ENCODE measurements around the gene CFAP70. TPM values are rescaled to one million over a fixed set of nuclear protein-coding genes. Genes with fewer than 3 reads are reported as not detected.

CFAP70 gene
- total RNA-seq, 1 experiment from 2014 or later = 0.24 TPM

DNA sequence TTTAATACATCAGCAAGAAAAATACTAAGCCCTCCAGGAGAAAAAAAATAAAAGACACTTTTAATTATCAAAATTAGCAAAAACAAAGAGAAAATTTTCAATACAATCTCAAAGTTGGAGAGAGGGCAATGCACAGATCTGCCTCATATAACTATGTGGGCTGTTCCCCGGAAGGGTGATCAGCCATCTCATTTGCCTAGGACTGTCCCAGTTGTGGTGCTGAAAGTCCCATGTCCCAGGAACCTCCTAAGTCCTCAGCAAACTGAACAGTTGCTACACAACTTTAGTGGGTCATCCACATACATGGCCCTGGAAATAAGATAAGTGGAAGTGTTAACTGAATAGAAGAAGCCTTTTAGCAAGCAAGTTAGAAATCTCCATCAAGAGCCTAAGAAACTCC, 14.4 kb downstream of the CFAP70 start:
- no peak overlapping the region for H2BK12ac ChIP-seq (ENCODE audit: insufficient read length, low read depth, low read length)
- TF ChIP-seq, protein P1, sequence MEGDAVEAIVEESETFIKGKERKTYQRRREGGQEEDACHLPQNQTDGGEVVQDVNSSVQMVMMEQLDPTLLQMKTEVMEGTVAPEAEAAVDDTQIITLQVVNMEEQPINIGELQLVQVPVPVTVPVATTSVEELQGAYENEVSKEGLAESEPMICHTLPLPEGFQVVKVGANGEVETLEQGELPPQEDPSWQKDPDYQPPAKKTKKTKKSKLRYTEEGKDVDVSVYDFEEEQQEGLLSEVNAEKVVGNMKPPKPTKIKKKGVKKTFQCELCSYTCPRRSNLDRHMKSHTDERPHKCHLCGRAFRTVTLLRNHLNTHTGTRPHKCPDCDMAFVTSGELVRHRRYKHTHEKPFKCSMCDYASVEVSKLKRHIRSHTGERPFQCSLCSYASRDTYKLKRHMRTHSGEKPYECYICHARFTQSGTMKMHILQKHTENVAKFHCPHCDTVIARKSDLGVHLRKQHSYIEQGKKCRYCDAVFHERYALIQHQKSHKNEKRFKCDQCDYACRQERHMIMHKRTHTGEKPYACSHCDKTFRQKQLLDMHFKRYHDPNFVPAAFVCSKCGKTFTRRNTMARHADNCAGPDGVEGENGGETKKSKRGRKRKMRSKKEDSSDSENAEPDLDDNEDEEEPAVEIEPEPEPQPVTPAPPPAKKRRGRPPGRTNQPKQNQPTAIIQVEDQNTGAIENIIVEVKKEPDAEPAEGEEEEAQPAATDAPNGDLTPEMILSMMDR (conservative IDR thresholded peaks at IDR 0.05) = no peak
- H3K4me2 ChIP-seq (ENCODE audit: insufficient read depth, insufficient read length, low read length) = no peak overlapping the region
- no peak overlapping the region for H4K5ac ChIP-seq (ENCODE audit: insufficient read length, low read depth, low read length)
- H4K8ac ChIP-seq (replicated peaks; ENCODE audit: insufficient read length, low read depth, low read length) = no peak overlapping the region
- Mint-ChIP-seq H3K4me1 (peaks cover 0 to 4% of the 10 kb centered on the region in 2 experiments; a peak in 2 of 4 replicates), H3K4me3 (no peak overlapping the region), H3K36me3 (ENCODE audit: insufficient read depth in 1 of 3, low read depth in 3 of 3) (no peaks in the 10 kb centered on the region), H3K27me3 (ENCODE audit: low read depth) (no peaks in the 10 kb centered on the region; the same call in 1 of the 2 replicates), H3K27ac (no peak overlapping the region), H3K9me3 (no peaks in the 10 kb centered on the region)
- H3K4ac ChIP-seq (ENCODE audit: low read depth, low read length) = no peak overlapping the region
- no peak overlapping the region for H3K9ac ChIP-seq (ENCODE audit: extremely low read depth, insufficient read length, low read length)
- no peak overlapping the region for H3K23ac ChIP-seq (ENCODE audit: insufficient read length, low read depth, low read length)
- H3T11ph ChIP-seq (ENCODE audit: low read length) = no peak overlapping the region
- H3K23me2 ChIP-seq (ENCODE audit: insufficient read length, low read depth, low read length, poor library complexity, severe bottlenecking) = no peaks in the 10 kb centered on the region
- no peak overlapping the region for H3K14ac ChIP-seq (ENCODE audit: insufficient read depth, low read length)
- H3K18ac ChIP-seq (ENCODE audit: insufficient read length, low read depth, low read length) = no peak overlapping the region
- H2BK20ac ChIP-seq (ENCODE audit: low read depth, low read length, poor library complexity, severe bottlenecking) = no peak overlapping the region
- H2BK120ac ChIP-seq (ENCODE audit: low read depth, low read length, poor library complexity, severe bottlenecking) = no peak overlapping the region
- no peaks in the 10 kb centered on the region for H4K20me1 ChIP-seq (ENCODE audit: control insufficient read depth, insufficient read depth, insufficient read length)
- no CpG with 5 or more reads among the region's 1 CpG for WGBS (ENCODE audit: extremely low coverage, insufficient read length, low lambda C conversion rate)
- no peaks in the 10 kb centered on the region for H3K4me1 ChIP-seq (ENCODE audit: insufficient read depth, low read length)
- no peak overlapping the region for H3K56ac ChIP-seq (ENCODE audit: insufficient read length, low read depth, low read length)
- no peak overlapping the region for H2BK15ac ChIP-seq (ENCODE audit: low read depth, low read length)
- H2AFZ ChIP-seq (ENCODE audit: low read length) = no peak overlapping the region
- no peak for DNase-seq
- no peak overlapping the region for H2AK5ac ChIP-seq (ENCODE audit: insufficient read length, low read length)
- H3K79me2 ChIP-seq (ENCODE audit: insufficient read depth, low read length) = no peaks in the 10 kb centered on the region
- H4K91ac ChIP-seq (ENCODE audit: insufficient read length, low read depth, low read length) = no peak overlapping the region
- no peaks in the 10 kb centered on the region for H3K9me3 ChIP-seq (ENCODE audit: control insufficient read depth, low read depth, low read length)
- H3K27me3 ChIP-seq (ENCODE audit: insufficient read depth, low read length) = no peaks in the 10 kb centered on the region
- no peaks in the 10 kb centered on the region for H3K79me1 ChIP-seq (ENCODE audit: insufficient read depth, low read depth, low read length, poor library complexity, severe bottlenecking)
- H3K27ac ChIP-seq (ENCODE audit: insufficient read length, low read depth, low read length) = no peak overlapping the region
- H2BK5ac ChIP-seq (ENCODE audit: insufficient read length, low read length) = no peak overlapping the region

Data from H9 (cell line).